ENCODE results near the gene BID. TPM values are rescaled to one million over a fixed set of nuclear protein-coding genes. Genes with fewer than 3 reads are reported as not detected.
"Not testable (repeated sequence)": the region's sequence is repeated elsewhere in the genome, so short reads cannot be mapped to it uniquely, and the experiment has no call there.

Gene BID
- total RNA-seq, 1 donor from 2014 or later, result 24.6 TPM

- H3K4me3 Mint-ChIP-seq (ENCODE audit: low read depth), result no peak overlapping the region
- H3K27ac Mint-ChIP-seq, result no peak overlapping the region
- DNase-seq (ENCODE audit: low spot score, unreplicated experiment), result no peak
- H3K27me3 Mint-ChIP-seq, result no peaks in the 10 kb centered on the region
- peaks cover 5% of the 10 kb centered on the region for H3K4me1 Mint-ChIP-seq (ENCODE audit: low read depth)
- TF ChIP-seq CTCF (IDR thresholded peaks at IDR 0.05; ENCODE audit: unreplicated experiment), result no peak
- no peaks in the 10 kb centered on the region for H3K36me3 Mint-ChIP-seq (ENCODE audit: insufficient read depth)
- no peaks in the 10 kb centered on the region for H3K9me3 Mint-ChIP-seq (ENCODE audit: low read depth)
Observed at GRCh38 chr22:17764036-17764435, 10.2 kb downstream of the BID start.

GRCh38 chr22:17763442-17763841 is 10.8 kb downstream of the BID start:
- H3K4me1 Mint-ChIP-seq (ENCODE audit: low read depth); DNase-seq (ENCODE audit: low spot score, unreplicated experiment); H3K9me3 Mint-ChIP-seq (ENCODE audit: low read depth); H3K27me3 Mint-ChIP-seq; H3K36me3 Mint-ChIP-seq (ENCODE audit: insufficient read depth); H3K4me3 Mint-ChIP-seq (ENCODE audit: low read depth): not testable (repeated sequence)
- peak overlapping the region; percentile 52 for H3K27ac Mint-ChIP-seq

- Mint-ChIP-seq H3K9me3 (ENCODE audit: low read depth) (no peaks in the 10 kb centered on the region), H3K36me3 (ENCODE audit: insufficient read depth) (no peaks in the 10 kb centered on the region), H3K27me3 (no peaks in the 10 kb centered on the region), H3K27ac (no peak overlapping the region), H3K4me1 (ENCODE audit: low read depth) (peaks cover 5% of the 10 kb centered on the region), H3K4me3 (ENCODE audit: low read depth) (no peak overlapping the region)
- no peak for DNase-seq (ENCODE audit: low spot score, unreplicated experiment)
- TF ChIP-seq CTCF (IDR thresholded peaks at IDR 0.05; ENCODE audit: unreplicated experiment), result no peak
Observed at GRCh38 chr22:17761138-17761488, 13.2 kb downstream of the BID start.

GRCh38 chr22:17754233-17754925 is 19.9 kb downstream of the BID start:
- H3K4me3 Mint-ChIP-seq (ENCODE audit: low read depth), result no peak overlapping the region
- no peak for TF ChIP-seq CTCF (IDR thresholded peaks at IDR 0.05; ENCODE audit: unreplicated experiment)
- no peaks in the 10 kb centered on the region for H3K9me3 Mint-ChIP-seq (ENCODE audit: low read depth)
- H3K4me1 Mint-ChIP-seq (ENCODE audit: low read depth), result no peaks in the 10 kb centered on the region
- DNase-seq (ENCODE audit: low spot score, unreplicated experiment), result no peak
- no peak overlapping the region for H3K27ac Mint-ChIP-seq
- no peaks in the 10 kb centered on the region for H3K36me3 Mint-ChIP-seq (ENCODE audit: insufficient read depth)
- H3K27me3 Mint-ChIP-seq, result no peaks in the 10 kb centered on the region

GRCh38 chr22:17753401-17753989 is 20.8 kb downstream of the BID start:
- no peak for TF ChIP-seq CTCF (IDR thresholded peaks at IDR 0.05; ENCODE audit: unreplicated experiment)
- no peak for DNase-seq (ENCODE audit: low spot score, unreplicated experiment)
- no peaks in the 10 kb centered on the region for H3K27me3 Mint-ChIP-seq

GRCh38 chr22:17751596-17751995 is 22.7 kb downstream of the BID start:
- H3K27ac Mint-ChIP-seq, result no peak overlapping the region
- no peak for DNase-seq (ENCODE audit: low spot score, unreplicated experiment)
- H3K9me3 Mint-ChIP-seq (ENCODE audit: low read depth), result no peaks in the 10 kb centered on the region
- no peaks in the 10 kb centered on the region for H3K27me3 Mint-ChIP-seq
- TF ChIP-seq CTCF (IDR thresholded peaks at IDR 0.05; ENCODE audit: unreplicated experiment), result no peak
- H3K36me3 Mint-ChIP-seq (ENCODE audit: insufficient read depth), result no peaks in the 10 kb centered on the region
- H3K4me3 Mint-ChIP-seq (ENCODE audit: low read depth), result no peak overlapping the region
- no peaks in the 10 kb centered on the region for H3K4me1 Mint-ChIP-seq (ENCODE audit: low read depth)

More at GRCh38 chr22:17753401-17753989, 20.8 kb downstream of the BID start:
- Mint-ChIP-seq H3K36me3 (ENCODE audit: insufficient read depth) (no peaks in the 10 kb centered on the region), H3K4me3 (ENCODE audit: low read depth) (no peak overlapping the region), H3K4me1 (ENCODE audit: low read depth) (no peaks in the 10 kb centered on the region), H3K27ac (no peak overlapping the region), H3K9me3 (ENCODE audit: low read depth) (no peaks in the 10 kb centered on the region)
